ENCODE measurements around the gene CACNG3.
"Not testable (repeated sequence)": the region's sequence is repeated elsewhere in the genome, so short reads cannot be mapped to it uniquely, and the experiment has no call there.

Gene CACNG3

DNA sequence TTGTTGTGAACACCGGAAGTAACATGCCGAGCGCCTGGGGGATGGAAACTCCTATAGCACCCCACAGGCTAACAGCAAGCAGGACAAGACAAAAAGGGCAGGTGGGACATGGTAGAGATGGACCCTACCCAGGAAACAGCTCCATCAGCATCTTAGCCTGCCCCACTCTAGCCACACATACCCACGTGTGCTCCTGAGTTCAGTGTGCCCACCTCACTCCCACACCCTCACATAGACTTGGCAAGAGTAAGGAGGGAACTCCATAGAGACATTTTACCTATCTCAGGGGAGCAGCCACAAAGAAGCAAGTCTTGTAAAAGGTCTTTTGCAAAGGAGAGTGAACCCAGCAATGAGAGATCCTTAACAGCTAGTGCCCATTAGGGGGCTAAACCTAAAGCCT lies 37.8 kb upstream of the CACNG3 start:
- TF ChIP-seq, protein P1, sequence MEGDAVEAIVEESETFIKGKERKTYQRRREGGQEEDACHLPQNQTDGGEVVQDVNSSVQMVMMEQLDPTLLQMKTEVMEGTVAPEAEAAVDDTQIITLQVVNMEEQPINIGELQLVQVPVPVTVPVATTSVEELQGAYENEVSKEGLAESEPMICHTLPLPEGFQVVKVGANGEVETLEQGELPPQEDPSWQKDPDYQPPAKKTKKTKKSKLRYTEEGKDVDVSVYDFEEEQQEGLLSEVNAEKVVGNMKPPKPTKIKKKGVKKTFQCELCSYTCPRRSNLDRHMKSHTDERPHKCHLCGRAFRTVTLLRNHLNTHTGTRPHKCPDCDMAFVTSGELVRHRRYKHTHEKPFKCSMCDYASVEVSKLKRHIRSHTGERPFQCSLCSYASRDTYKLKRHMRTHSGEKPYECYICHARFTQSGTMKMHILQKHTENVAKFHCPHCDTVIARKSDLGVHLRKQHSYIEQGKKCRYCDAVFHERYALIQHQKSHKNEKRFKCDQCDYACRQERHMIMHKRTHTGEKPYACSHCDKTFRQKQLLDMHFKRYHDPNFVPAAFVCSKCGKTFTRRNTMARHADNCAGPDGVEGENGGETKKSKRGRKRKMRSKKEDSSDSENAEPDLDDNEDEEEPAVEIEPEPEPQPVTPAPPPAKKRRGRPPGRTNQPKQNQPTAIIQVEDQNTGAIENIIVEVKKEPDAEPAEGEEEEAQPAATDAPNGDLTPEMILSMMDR (IDR thresholded peaks at IDR 0.05; ENCODE audit: low read depth, low read length) = no peak
- no peak overlapping the region for H3K4me3 ChIP-seq (ENCODE audit: low read depth, low read length)
- no peak for DNase-seq (ENCODE audit: low read depth, low spot score)
- in situ Hi-C loops (cut with HindIII; ENCODE audit: low sequenced_read_pairs) = no loop called here

DNA sequence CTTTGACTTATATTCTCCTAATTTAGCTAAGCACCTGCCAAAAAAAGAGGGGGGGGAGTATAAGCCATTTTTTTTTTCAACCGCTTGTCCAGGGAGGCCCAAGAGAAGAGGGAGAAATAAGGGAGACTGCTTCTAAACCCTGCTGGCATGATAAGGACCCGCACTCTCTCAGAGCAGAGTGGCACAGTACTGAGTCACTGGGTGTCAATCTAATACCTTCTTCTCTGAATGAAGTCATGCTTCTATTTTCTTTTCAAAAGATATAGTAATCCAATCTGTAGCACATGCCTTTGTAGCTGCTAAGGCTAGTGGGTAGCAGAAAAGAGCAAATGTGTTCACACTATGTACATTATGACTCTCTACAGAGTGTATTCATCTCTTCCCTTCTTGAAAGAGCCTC lies 34.9 kb upstream of the CACNG3 start:
- DNase-seq (ENCODE audit: low read depth, low spot score) = no peak
- TF ChIP-seq, protein P1 (IDR thresholded peaks at IDR 0.05; ENCODE audit: low read depth, low read length) = no peak
- in situ Hi-C loops (cut with HindIII; ENCODE audit: low sequenced_read_pairs) = no loop called here

DNA sequence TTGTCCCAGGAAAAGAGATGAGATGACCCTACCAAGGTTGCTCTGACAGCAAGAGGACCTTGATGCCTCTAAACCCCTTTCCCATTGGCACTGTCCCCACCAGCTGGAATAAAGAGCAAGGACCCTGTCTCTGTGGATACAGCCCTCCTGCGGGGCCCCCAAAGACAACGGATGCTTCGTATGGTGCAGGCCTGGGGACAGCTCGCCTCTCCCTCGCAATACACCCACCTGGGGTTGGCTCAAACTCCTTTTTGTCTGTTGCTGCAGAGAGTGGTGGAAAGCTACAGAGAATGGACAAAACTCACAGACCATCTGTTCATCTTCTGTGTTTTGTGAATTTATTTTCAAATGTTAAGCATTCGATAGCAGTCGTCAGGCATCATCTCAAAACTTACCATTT lies 27.6 kb upstream of the CACNG3 start:
- no peak for DNase-seq (ENCODE audit: low read depth, low spot score)
- TF ChIP-seq, protein P1 (IDR thresholded peaks at IDR 0.05; ENCODE audit: low read depth, low read length) = no peak
- in situ Hi-C loops (cut with HindIII; ENCODE audit: low sequenced_read_pairs) = no loop called here
- no peak overlapping the region for H3K4me3 ChIP-seq (ENCODE audit: low read depth, low read length)

More for the DNA sequence above, 34.9 kb upstream of the CACNG3 start:
- H3K4me3 ChIP-seq (ENCODE audit: low read depth, low read length) = no peak overlapping the region

DNA sequence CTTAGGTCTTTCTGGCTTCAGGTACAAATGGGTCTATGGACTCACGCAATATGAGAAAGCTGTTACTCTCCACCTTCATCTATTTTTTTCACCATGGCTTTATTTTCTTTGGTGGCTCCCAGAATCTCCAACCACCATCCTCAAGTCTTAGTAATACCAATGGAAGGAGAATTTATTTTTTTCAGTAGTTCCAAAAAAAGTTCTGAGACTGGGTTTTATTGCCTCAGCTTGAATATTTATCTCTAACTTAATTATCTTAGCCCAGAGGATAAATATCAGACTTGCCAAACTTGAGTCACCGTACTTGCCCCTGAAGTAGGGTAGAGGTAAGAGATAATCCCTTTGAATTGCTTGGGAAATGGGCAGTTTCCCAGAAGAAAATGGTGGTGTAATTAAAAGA lies 23.2 kb upstream of the CACNG3 start:
- TF ChIP-seq, protein P1 (IDR thresholded peaks at IDR 0.05; ENCODE audit: low read depth, low read length) = no peak
- in situ Hi-C loops (cut with HindIII; ENCODE audit: low sequenced_read_pairs) = no loop called here
- H3K4me3 ChIP-seq (ENCODE audit: low read depth, low read length) = no peak overlapping the region
- no peak for DNase-seq (ENCODE audit: low read depth, low spot score)

DNA sequence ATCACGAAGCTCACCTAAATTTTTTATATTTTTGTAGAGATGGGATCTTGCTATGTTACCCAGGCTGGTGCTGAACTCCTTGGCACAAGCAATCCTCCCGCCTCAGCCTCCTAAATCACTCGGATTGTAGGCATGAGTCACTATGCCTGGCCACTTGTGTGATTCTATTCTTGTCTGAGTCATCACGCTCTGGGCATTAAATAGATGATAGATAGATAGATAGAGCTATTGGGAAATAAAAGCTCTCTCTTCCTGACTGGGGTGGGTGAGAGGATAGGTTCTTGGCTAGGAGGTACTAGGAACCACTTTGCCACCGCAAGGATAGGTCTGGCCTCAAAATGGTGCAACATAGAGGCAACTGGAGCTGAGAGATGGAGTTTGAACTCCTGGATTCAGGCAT lies 21.4 kb upstream of the CACNG3 start:
- in situ Hi-C loops (cut with HindIII; ENCODE audit: low sequenced_read_pairs) = no loop called here
- TF ChIP-seq, protein P1 (IDR thresholded peaks at IDR 0.05; ENCODE audit: low read depth, low read length) = no peak
- no peak overlapping the region for H3K4me3 ChIP-seq (ENCODE audit: low read depth, low read length)
- no peak for DNase-seq (ENCODE audit: low read depth, low spot score)

DNA sequence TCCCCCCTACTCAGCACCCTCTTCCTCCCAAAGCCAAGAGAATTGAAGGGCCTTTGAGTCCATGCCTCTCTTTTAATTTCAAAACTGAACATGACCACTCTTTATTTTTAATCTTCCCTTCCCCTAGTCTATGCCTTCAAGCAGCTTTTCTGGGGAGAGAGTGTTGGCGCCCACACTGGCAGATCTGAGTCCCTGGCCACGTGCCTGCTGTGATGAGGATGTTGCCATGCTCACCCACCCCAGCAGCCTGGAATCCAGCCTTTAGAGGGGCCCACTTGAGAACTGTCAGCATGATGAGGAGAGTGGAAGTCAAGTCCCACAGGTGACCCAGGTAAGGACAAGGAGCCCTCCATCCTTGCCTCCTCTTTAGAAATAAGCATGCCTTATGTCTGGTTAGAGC lies 20.3 kb upstream of the CACNG3 start:
- DNase-seq (ENCODE audit: low read depth, low spot score) = no peak
- TF ChIP-seq, protein P1 (IDR thresholded peaks at IDR 0.05; ENCODE audit: low read depth, low read length) = no peak
- no peak overlapping the region for H3K4me3 ChIP-seq (ENCODE audit: low read depth, low read length)
- in situ Hi-C loops (cut with HindIII; ENCODE audit: low sequenced_read_pairs) = no loop called here

DNA sequence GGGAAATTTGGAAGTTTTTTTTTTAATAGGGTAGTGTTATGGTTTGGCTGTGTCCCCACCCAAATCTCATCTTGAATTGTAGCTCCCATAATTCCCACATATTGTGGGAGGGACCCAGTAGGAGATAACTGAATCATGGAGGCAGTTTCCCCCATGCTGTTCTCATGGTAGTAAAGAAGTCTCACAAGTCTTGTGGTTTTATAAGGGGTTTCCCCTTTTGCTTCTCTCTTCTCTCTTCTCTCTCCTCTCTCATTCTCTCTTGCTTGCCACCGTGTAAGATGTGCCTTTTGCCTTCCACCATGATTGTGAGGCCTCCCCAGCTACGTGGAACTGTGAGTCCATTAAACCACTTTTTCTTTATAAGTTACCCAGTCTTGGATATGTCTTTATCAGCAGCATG lies 17.3 kb upstream of the CACNG3 start:
- in situ Hi-C loops (cut with HindIII; ENCODE audit: low sequenced_read_pairs); DNase-seq (ENCODE audit: low read depth, low spot score); H3K4me3 ChIP-seq (ENCODE audit: low read depth, low read length): not testable (repeated sequence)
